K562 (cell line): Measurements from ENCODE around the gene SMARCC1. TPM values are rescaled to one million over a fixed set of nuclear protein-coding genes. Genes with fewer than 3 reads are reported as not detected.

ENCODE experiments used
- ATAC-seq: fragments of 200-7000 bp; cut with Tn5 transposase; 3 replicates; pipeline ENCODE4 v1.9.1; 2020; ENCODE audit warnings: moderate library complexity
- BruUV-seq: library from RNA; stranded (reverse); fragments of 400-500 nt; replicated peaks from 2 replicates; lab custom pipeline; 2021; lab: Mats Ljungman, UMichigan
- CTCF ChIA-PET: fragments of 300-600 bp; formaldehyde crosslinking; extraction: SDS; loops from one replicate; lab custom pipeline; 2021; ENCODE audit warnings: low intra/inter-chr PET ratio; lab: Yijun Ruan, JAX
- POLR2A ChIA-PET: fragments of 300-600, 350-650 bp; sonication (Branson Sonifier 250); formaldehyde crosslinking; extraction: SDS; loops from one replicate; lab custom pipeline; 2021; ENCODE audit warnings: antibody characterized with exemption, inconsistent platforms; lab: Yijun Ruan, JAX
- DNase-seq, 4 experiments: peaks; one replicate each; pipeline versions ENCODE4 v3.0.0 to v3.0.0-alpha.2; 2011 to 2018; ENCODE audit warnings: low spot score in 3 of 4, mixed read lengths in 3 of 4; ENCODE audit errors: extremely low read depth in 1 of 4
- FAIRE-seq: peaks from 2 replicates; lab custom pipeline; 2011; peaks lifted over from hg19 to GRCh38; lab: Jason Lieb, UNC
- H2AFZ ChIP-seq: 2 replicates; pipeline ENCODE4 v1.6.0; 2011; ENCODE audit warnings: low read depth, low read length, control low read depth, inconsistent platforms
- H3K27ac ChIP-seq: fragments of 200-600 bp; 3 replicates; pipeline ENCODE4 v1.8.0; 2011; ENCODE audit warnings: low read depth, mild to moderate bottlenecking, control low read depth, inconsistent platforms, low read length, moderate library complexity, mixed read lengths; ENCODE audit errors: extremely low read depth
- H3K27me3 ChIP-seq, 2 experiments: fragments of 300-600 bp in 1 of 2; 2 replicates in 1 of 2; 3 replicates in 1 of 2; pipeline versions ENCODE4 v1.6.0 to v1.8.0; 2011; ENCODE audit warnings: inconsistent platforms in 2 of 2, low read length in 2 of 2, mild to moderate bottlenecking in 1 of 2, mixed read lengths in 1 of 2, moderate library complexity in 1 of 2; ENCODE audit not compliant: control insufficient read depth in 2 of 2, insufficient read depth in 2 of 2
- H3K36me3 ChIP-seq: fragments of 300-600 bp; 3 replicates; pipeline ENCODE4 v1.8.0; 2011; ENCODE audit warnings: mild to moderate bottlenecking, low read length, inconsistent platforms; ENCODE audit not compliant: control insufficient read depth, insufficient read depth
- H3K4me1 ChIP-seq, 2 experiments: fragments of 200-600 bp in 1 of 2; replicated peaks in 1 of 2; 2 replicates in 1 of 2; 3 replicates in 1 of 2; pipeline versions ENCODE4 v1.5.1 to v1.8.0; 2011; ENCODE audit warnings: inconsistent platforms in 2 of 2, low read length in 2 of 2, mild to moderate bottlenecking in 1 of 2, mixed read lengths in 1 of 2, moderate library complexity in 1 of 2; ENCODE audit not compliant: control insufficient read depth in 2 of 2, insufficient read depth in 2 of 2
- H3K4me2 ChIP-seq: 2 replicates; pipeline ENCODE4 v1.6.1; 2011; ENCODE audit warnings: low read length, control low read depth, inconsistent platforms, mixed read lengths; ENCODE audit not compliant: insufficient read depth
- H3K4me3 ChIP-seq: fragments of 200-600 bp; sonication (generic), shearing (Covaris generic); 2 replicates; pipeline ENCODE4 v1.5.1; 2016; ENCODE audit warnings: control low read depth, inconsistent platforms
- H3K79me2 ChIP-seq: fragments of 200-600 bp; 3 replicates; pipeline ENCODE4 v1.8.0; 2011; ENCODE audit warnings: low read length, inconsistent platforms; ENCODE audit not compliant: control insufficient read depth, insufficient read depth
- H3K9ac ChIP-seq, 2 experiments: 2 replicates each; pipeline versions ENCODE4 v1.6.0 to v1.6.1; 2011; ENCODE audit warnings: low read depth in 2 of 2, low read length in 2 of 2, control low read depth in 1 of 2, inconsistent platforms in 1 of 2, mild to moderate bottlenecking in 1 of 2, mixed read lengths in 1 of 2; ENCODE audit not compliant: insufficient read depth in 1 of 2
- H3K9me1 ChIP-seq: one replicate; pipeline ENCODE4 v1.6.0; 2011; ENCODE audit warnings: inconsistent platforms, mild to moderate bottlenecking, low read length, moderate library complexity; ENCODE audit not compliant: control insufficient read depth, insufficient read depth
- H3K9me3 ChIP-seq: replicated peaks from 2 replicates; pipeline ENCODE4 v1.5.1; 2011; ENCODE audit warnings: low read depth, low read length, inconsistent platforms; ENCODE audit not compliant: control insufficient read depth, insufficient read depth
- H4K20me1 ChIP-seq: replicated peaks from 2 replicates; pipeline ENCODE4 v1.6.1; 2011; ENCODE audit warnings: low read length, inconsistent platforms, mixed read lengths; ENCODE audit not compliant: control insufficient read depth, insufficient read depth
- BRF1 ChIP-seq: IDR thresholded peaks from 3 replicates; pipeline ENCODE4 v1.6.1; 2011; ENCODE audit warnings: borderline replicate concordance, mild to moderate bottlenecking; ENCODE audit not compliant: insufficient read length; ENCODE audit errors: extremely low read depth
- CEBPG ChIP-seq, 3 experiments: fragments of 200-800 bp in 1 of 3; sonication (Bioruptor generic) in 1 of 3; sonication (generic) in 1 of 3; formaldehyde crosslinking in 1 of 3; IDR thresholded peaks in 2 of 3; conservative IDR thresholded peaks in 1 of 3; 2 replicates each; pipeline versions ENCODE4 v1.6.1 to v1.8.0; 2016 to 2022; ENCODE audit warnings: missing compliant biosample characterization in 2 of 3, missing genetic modification characterization in 2 of 3, mild to moderate bottlenecking in 1 of 3, missing genetic modification reagents in 1 of 3
- E2F8 ChIP-seq: fragments of 450-650 bp; IDR thresholded peaks from 2 replicates; pipeline ENCODE4 v1.7.1; 2018; ENCODE audit warnings: mild to moderate bottlenecking, low read depth; ENCODE audit not compliant: partially characterized antibody
- HIVEP1 ChIP-seq: fragments of 250-450 bp; sonication (Bioruptor Pico); IDR thresholded peaks from 2 replicates; pipeline ENCODE4 v1.4.0; 2020; ENCODE audit warnings: mild to moderate bottlenecking
- KLF13 ChIP-seq: fragments of 450-650 bp; IDR thresholded peaks from 2 replicates; pipeline ENCODE4 v1.6.1; 2016; ENCODE audit warnings: missing genetic modification characterization, low read depth, mild to moderate bottlenecking, missing compliant biosample characterization, moderate library complexity, borderline replicate concordance
- NFATC3 ChIP-seq: fragments of 450-650 bp; IDR thresholded peaks from 2 replicates; pipeline ENCODE4 v1.6.1; 2017; ENCODE audit warnings: mild to moderate bottlenecking
- RFX5 ChIP-seq: IDR thresholded peaks from 2 replicates; pipeline ENCODE4 v1.6.1; 2011; ENCODE audit warnings: low read depth, mild to moderate bottlenecking, improper control_type of control experiment, low read length
- RHOXF2B ChIP-seq: fragments of 250-450 bp; sonication (Bioruptor Pico); conservative IDR thresholded peaks from 2 replicates; pipeline ENCODE4 v1.5.1; 2021
- SRSF3 ChIP-seq: fragments of 200-400 bp; formaldehyde crosslinking; IDR thresholded peaks from 2 replicates; pipeline ENCODE4 v1.6.1; 2016; ENCODE audit warnings: mild to moderate bottlenecking, low read length, moderate library complexity; ENCODE audit not compliant: insufficient read depth
- WGBS: fragments of 100-300 bp; shearing (Covaris generic); methylation state at CpG from one replicate; pipeline ENCODE4 v1.1.6; 2016; ENCODE audit warnings: low coverage, mixed read lengths; ENCODE audit not compliant: insufficient coverage; ENCODE audit errors: missing lambda C conversion rate; 5-methylcytosine and 5-hydroxymethylcytosine counted together
- in situ Hi-C: fragments of 300-500 bp; cut with MboI; formaldehyde crosslinking; loops from 4 replicates; pipeline ENCODE4 v1.15.0; 2018; ENCODE audit warnings: inconsistent platforms, mixed read lengths
- intact Hi-C: fragments of 100-400 bp; cut with micrococcal nuclease; formaldehyde crosslinking; loops from 2 replicates; pipeline ENCODE4 v1.14.2; 2022
- polyA plus RNA-seq, 8 experiments: library from polyadenylated mRNA; depleted of rRNA in 4 of 8; stranded (reverse) in 5 of 8; unstranded in 3 of 8; fragments of >200 nt; fragmentation: Nextera tagmentation in 2 of 8; fragmentation: Illumina TruSeq in 1 of 8; extraction: Ambion mirVana in 2 of 8; extraction: Trizol in 1 of 8; gene quantifications; 2 replicates each; pipeline versions ENCODE4 v1.2.1 to v1.2.3, GENCODE V29; 2011 to 2014; ENCODE audit warnings: inconsistent platforms in 1 of 8, missing spikeins in 1 of 8
- total RNA-seq, 7 experiments: library from RNA; depleted of rRNA in 6 of 7; stranded (reverse); fragments of >200 nt in 6 of 7; fragmentation: Illumina TruSeq in 2 of 7; extraction: Trizol in 2 of 7; gene quantifications; 2 replicates each; pipeline versions ENCODE4 v1.2.1 to v1.2.3, GENCODE V29; 2011 to 2021; ENCODE audit warnings: low replicate concordance in 1 of 7

The SMARCC1 gene
- total and polyA plus RNA-seq, 9 of the 15 experiments (the other 6 are each of a cell fraction or from before 2014, with no cell fraction given), result 20.7 to 199 (median 66.0) TPM

- no peak for TF ChIP-seq HIVEP1 (CRISPR knock-in tag)
- TF ChIP-seq SRSF3, result no peak
- no peak for TF ChIP-seq RFX5
- no peak for TF ChIP-seq NFATC3
- TF ChIP-seq, all 486 proteins: peak for 0
Observed at GRCh38 chr3:47652142-47652541, 129.6 kb downstream of the SMARCC1 start (continued).

DNA sequence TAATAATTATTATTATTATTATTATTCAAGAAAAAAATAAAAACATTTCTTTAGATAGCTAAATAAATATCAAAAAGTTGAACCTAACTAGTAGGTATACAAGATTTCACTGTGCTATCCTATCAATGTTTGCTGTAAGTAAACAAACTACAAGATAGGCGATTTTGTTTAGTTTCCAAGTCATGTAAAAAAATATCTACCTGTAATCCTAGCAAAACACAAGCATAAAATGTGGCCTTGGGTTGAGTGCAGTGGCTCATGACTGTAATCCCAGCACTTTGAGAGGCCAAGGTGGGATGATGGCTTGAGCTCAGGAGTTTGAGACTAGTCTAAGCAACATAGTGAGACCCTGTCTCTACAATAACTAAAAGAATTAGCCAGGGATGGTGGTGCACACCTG, 131.4 kb downstream of the SMARCC1 start:
- TF ChIP-seq E2F8 (no peak), KLF13 (tag) (no peak), RHOXF2B (CRISPR knock-in tag) (no peak), CEBPG (CRISPR knock-in tag; IDR thresholded peaks at IDR 0.05) (no peak), CEBPG (tag; conservative IDR thresholded peaks at IDR 0.05 in 1 of 2, IDR thresholded peaks at IDR 0.05 in 1 of 2) (no peak), BRF1 (no peak)
- H3K27me3 ChIP-seq, result no peaks in the 10 kb centered on the region
- H3K9me1 ChIP-seq, result no peaks in the 10 kb centered on the region
- H3K4me2 ChIP-seq, result no peak overlapping the region
- H4K20me1 ChIP-seq, result no peaks in the 10 kb centered on the region
- BruUV-seq, result no TSS peak
- 90% methylated on average over 1 of the region's 1 CpG for WGBS
- intact Hi-C loops, result no loop called here
- no peaks in the 10 kb centered on the region for H3K4me1 ChIP-seq
- no peak overlapping the region for H3K9ac ChIP-seq
- in situ Hi-C loops, result no loop called here
- peaks cover 24% of the 10 kb centered on the region; the same call in 1 of the 3 replicates for H3K79me2 ChIP-seq
- CTCF ChIA-PET, result no interaction called here
- no peaks in the 10 kb centered on the region for H3K9me3 ChIP-seq
- POLR2A ChIA-PET, result interaction anchor here (1.2 to 2.1 kb wide), 2 partner anchors 9 to 33 kb away, joined by 6 to 11 read pairs; no protein-coding TSS in a partner anchor
- FAIRE-seq (no peak), DNase-seq (no peak), ATAC-seq (no peak)
- H3K4me3 ChIP-seq, result no peak overlapping the region
- H3K27ac ChIP-seq, result no peak overlapping the region
- peaks cover 78% of the 10 kb centered on the region for H3K36me3 ChIP-seq
- no peak overlapping the region for H2AFZ ChIP-seq
